Measurements from ENCODE around the gene EIF5A2.

- TF ChIP-seq CTCF (IDR thresholded peaks at IDR 0.05; ENCODE audit: poor library complexity, severe bottlenecking) (no peak), REST (IDR thresholded peaks at IDR 0.05; ENCODE audit: borderline replicate concordance) (no peak), EP300 (conservative IDR thresholded peaks at IDR 0.05; ENCODE audit: poor library complexity, severe bottlenecking) (no peak), EZH2 (IDR thresholded peaks at IDR 0.05; ENCODE audit: borderline replicate concordance, insufficient read depth, low read length, poor library complexity, severe bottlenecking) (no peak), TAF1 (IDR thresholded peaks at IDR 0.05; ENCODE audit: low read depth) (no peak), POLR2AphosphoS5 (IDR thresholded peaks at IDR 0.05) (no peak), MXI1 (conservative IDR thresholded peaks at IDR 0.05; ENCODE audit: poor library complexity, severe bottlenecking) (no peak), SMC3 (conservative IDR thresholded peaks at IDR 0.05; ENCODE audit: poor library complexity) (no peak), RAD21 (conservative IDR thresholded peaks at IDR 0.05) (no peak)
Measured at GRCh38 chr3:170907637-170908234, 701 bp downstream of the EIF5A2 start.
